ENCODE data around the gene ADCY5.

Gene ADCY5

GRCh38 chr3:123405936-123406510 lies 42.9 kb downstream of the ADCY5 start:
- Histone ChIP-seq H3K27me3 (ENCODE audit: insufficient read depth, poor library complexity, severe bottlenecking) (no peaks in the 10 kb centered on the region), H3K9me3 (ENCODE audit: severe bottlenecking) (no peaks in the 10 kb centered on the region), H3K4me3 (ENCODE audit: severe bottlenecking) (no peak overlapping the region), H3K36me3 (ENCODE audit: low read depth) (no peaks in the 10 kb centered on the region), H3K4me1 (ENCODE audit: insufficient read depth, poor library complexity, severe bottlenecking) (no peaks in the 10 kb centered on the region), H3K27ac (ENCODE audit: poor library complexity, severe bottlenecking) (no peak overlapping the region)
- no peak for ATAC-seq (ENCODE audit: low read depth)
- no peak for DNase-seq (ENCODE audit: low spot score)
- TF ChIP-seq CTCF (IDR thresholded peaks at IDR 0.05; ENCODE audit: poor library complexity, severe bottlenecking) = no peak

- TF ChIP-seq CTCF (IDR thresholded peaks at IDR 0.05; ENCODE audit: poor library complexity, severe bottlenecking) = no peak
- Histone ChIP-seq H3K9me3 (ENCODE audit: severe bottlenecking) (no peaks in the 10 kb centered on the region), H3K27ac (ENCODE audit: poor library complexity, severe bottlenecking) (no peak overlapping the region), H3K36me3 (ENCODE audit: low read depth) (no peaks in the 10 kb centered on the region), H3K4me3 (ENCODE audit: severe bottlenecking) (no peak overlapping the region), H3K27me3 (ENCODE audit: insufficient read depth, poor library complexity, severe bottlenecking) (peaks cover 2% of the 10 kb centered on the region), H3K4me1 (ENCODE audit: insufficient read depth, poor library complexity, severe bottlenecking) (no peaks in the 10 kb centered on the region)
- ATAC-seq (ENCODE audit: low read depth) (no peak), DNase-seq (ENCODE audit: low spot score) (no peak)
Measured at GRCh38 chr3:123405021-123405420, 43.9 kb downstream of the ADCY5 start.

- H3K27me3 ChIP-seq (ENCODE audit: insufficient read depth, poor library complexity, severe bottlenecking) = peaks cover 4% of the 10 kb centered on the region
- H3K36me3 ChIP-seq (ENCODE audit: low read depth) = no peaks in the 10 kb centered on the region
- no peak for ATAC-seq (ENCODE audit: low read depth)
- no peak overlapping the region for H3K4me3 ChIP-seq (ENCODE audit: severe bottlenecking)
- no peak for DNase-seq (ENCODE audit: low spot score)
- TF ChIP-seq CTCF (IDR thresholded peaks at IDR 0.05; ENCODE audit: poor library complexity, severe bottlenecking) = no peak
- H3K27ac ChIP-seq (ENCODE audit: poor library complexity, severe bottlenecking) = no peak overlapping the region
- no peaks in the 10 kb centered on the region for H3K9me3 ChIP-seq (ENCODE audit: severe bottlenecking)
- no peaks in the 10 kb centered on the region for H3K4me1 ChIP-seq (ENCODE audit: insufficient read depth, poor library complexity, severe bottlenecking)
Measured at GRCh38 chr3:123404391-123404790, 44.5 kb downstream of the ADCY5 start.

- Histone ChIP-seq H3K27ac (ENCODE audit: poor library complexity, severe bottlenecking) (no peak overlapping the region), H3K27me3 (ENCODE audit: insufficient read depth, poor library complexity, severe bottlenecking) (peaks cover 4% of the 10 kb centered on the region), H3K4me3 (ENCODE audit: severe bottlenecking) (no peak overlapping the region), H3K36me3 (ENCODE audit: low read depth) (no peaks in the 10 kb centered on the region), H3K4me1 (ENCODE audit: insufficient read depth, poor library complexity, severe bottlenecking) (no peaks in the 10 kb centered on the region), H3K9me3 (ENCODE audit: severe bottlenecking) (no peaks in the 10 kb centered on the region)
- ATAC-seq (ENCODE audit: low read depth) (no peak), DNase-seq (ENCODE audit: low spot score) (no peak)
- no peak for TF ChIP-seq CTCF (IDR thresholded peaks at IDR 0.05; ENCODE audit: poor library complexity, severe bottlenecking)
Measured at GRCh38 chr3:123401836-123402530, 46.9 kb downstream of the ADCY5 start.

GRCh38 chr3:123400169-123400568 lies 48.7 kb downstream of the ADCY5 start:
- no peak for DNase-seq (ENCODE audit: low spot score)
- Histone ChIP-seq H3K4me3 (ENCODE audit: severe bottlenecking) (no peak overlapping the region), H3K9me3 (ENCODE audit: severe bottlenecking) (no peaks in the 10 kb centered on the region), H3K4me1 (ENCODE audit: insufficient read depth, poor library complexity, severe bottlenecking) (no peaks in the 10 kb centered on the region), H3K27ac (ENCODE audit: poor library complexity, severe bottlenecking) (no peak overlapping the region), H3K36me3 (ENCODE audit: low read depth) (no peaks in the 10 kb centered on the region), H3K27me3 (ENCODE audit: insufficient read depth, poor library complexity, severe bottlenecking) (peaks cover 4% of the 10 kb centered on the region)
- no peak for ATAC-seq (ENCODE audit: low read depth)
- no peak for TF ChIP-seq CTCF (IDR thresholded peaks at IDR 0.05; ENCODE audit: poor library complexity, severe bottlenecking)
